ENCODE data around the gene ADRB2.

Gene ADRB2

GRCh38 chr5:148823871-148824270 is 2.5 kb upstream of the ADRB2 start:
- TF ChIP-seq CTCF (IDR thresholded peaks at IDR 0.05): no peak
- Histone ChIP-seq H3K27ac (no peak overlapping the region), H3K4me3 (no peak overlapping the region)
- no peak for DNase-seq (ENCODE audit: low spot score)

- peak overlapping the region; percentile 84 to 89 for H3K27ac ChIP-seq
- no peak for TF ChIP-seq CTCF (IDR thresholded peaks at IDR 0.05)
- peak overlapping the region; percentile 86 for H3K4me3 ChIP-seq
- no peak for DNase-seq (ENCODE audit: low spot score)
Observed at GRCh38 chr5:148825716-148826052, 727 bp upstream of the ADRB2 start.

- TF ChIP-seq CTCF (IDR thresholded peaks at IDR 0.05): no peak
- no peak for DNase-seq (ENCODE audit: low spot score)
- H3K27ac ChIP-seq: peak overlapping the region; percentile 84 to 89
- peak overlapping the region; percentile 86 for H3K4me3 ChIP-seq
Observed at GRCh38 chr5:148826739-148827070, 294 bp downstream of the ADRB2 start.

GRCh38 chr5:148827723-148828122 is 1.3 kb downstream of the ADRB2 start:
- peak overlapping the region; percentile 86 for H3K4me3 ChIP-seq
- no peak for DNase-seq (ENCODE audit: low spot score)
- peak overlapping the region in 1 of 2 donors; percentile 89 for H3K27ac ChIP-seq

GRCh38 chr5:148828511-148829247 is 2.3 kb downstream of the ADRB2 start:
- Histone ChIP-seq H3K27ac (no peak overlapping the region), H3K4me3 (peak overlapping the region; percentile 86)
- no peak for DNase-seq (ENCODE audit: low spot score)
- TF ChIP-seq CTCF (IDR thresholded peaks at IDR 0.05): no peak

More at GRCh38 chr5:148827723-148828122, 1.3 kb downstream of the ADRB2 start:
- no peak for TF ChIP-seq CTCF (IDR thresholded peaks at IDR 0.05)

- Histone ChIP-seq H3K27ac (no peak overlapping the region), H3K4me3 (peak overlapping the region; percentile 86)
- no peak for DNase-seq (ENCODE audit: low spot score)
- TF ChIP-seq CTCF (IDR thresholded peaks at IDR 0.05): no peak
Observed at GRCh38 chr5:148829248-148829594, 2.8 kb downstream of the ADRB2 start.

- TF ChIP-seq CTCF (IDR thresholded peaks at IDR 0.05): no peak
- H3K27ac ChIP-seq: no peak overlapping the region
- peak overlapping the region; percentile 86 for H3K4me3 ChIP-seq
- DNase-seq (ENCODE audit: low spot score): no peak
Observed at GRCh38 chr5:148829734-148830133, 3.3 kb downstream of the ADRB2 start.

Measured in coronary artery (tissue), 2 donors.